GM12872 (cell line): Measurements from ENCODE around the gene CCDC85B.

Source experiments
- CTCF ChIP-seq: IDR thresholded peaks from 3 replicates; pipeline ENCODE4 v1.5.1; 2011; ENCODE audit warnings: low read depth, mild to moderate bottlenecking, low read length, moderate library complexity; ENCODE audit not compliant: insufficient read depth

Gene CCDC85B

DNA sequence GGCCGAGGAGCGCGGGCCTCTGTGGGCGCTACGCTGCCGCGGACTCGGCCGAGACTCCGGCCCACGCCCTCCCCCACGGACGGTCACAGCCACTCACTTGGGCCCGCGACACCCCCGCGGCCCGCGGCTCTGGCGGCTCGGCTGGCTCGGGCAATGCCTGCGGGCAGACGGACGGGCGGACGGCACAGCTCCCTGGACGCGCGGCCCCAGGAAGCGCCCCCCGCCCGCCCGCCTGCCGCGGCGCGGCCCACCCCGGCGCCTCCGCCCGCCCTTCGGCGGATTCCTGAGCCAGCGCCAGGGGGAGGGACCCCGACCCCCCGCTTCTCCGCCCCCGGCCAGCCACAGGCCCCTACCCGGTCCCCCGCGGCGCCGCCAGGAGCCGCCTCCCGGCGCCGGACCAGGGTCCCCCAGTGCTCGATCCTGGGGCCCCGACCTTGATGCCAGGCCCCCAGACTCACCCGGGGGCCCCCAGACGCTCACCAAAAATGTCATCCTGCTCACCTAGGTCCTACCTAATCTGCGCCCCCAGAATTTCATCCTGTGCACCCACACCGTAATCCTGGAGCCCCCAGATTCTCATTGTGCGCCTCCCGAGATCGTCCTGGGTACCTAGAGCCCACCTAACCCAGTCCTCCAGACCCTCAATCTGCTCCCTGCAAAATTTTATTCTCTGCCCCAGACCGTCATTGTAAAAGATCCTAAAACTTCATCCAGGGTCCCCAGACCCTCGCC is 17.7 kb upstream of the CCDC85B start, which contains the start of gene EFEMP2:
Gene EFEMP2 (minus strand): TSS at position 215 of the 732 bp plus-strand sequence. CDS start 446 bp downstream, outside the sequence.
- no peak for TF ChIP-seq CTCF

- no peak for TF ChIP-seq CTCF
Measured at GRCh38 chr11:65873318-65874156, 16.9 kb upstream of the CCDC85B start.

DNA sequence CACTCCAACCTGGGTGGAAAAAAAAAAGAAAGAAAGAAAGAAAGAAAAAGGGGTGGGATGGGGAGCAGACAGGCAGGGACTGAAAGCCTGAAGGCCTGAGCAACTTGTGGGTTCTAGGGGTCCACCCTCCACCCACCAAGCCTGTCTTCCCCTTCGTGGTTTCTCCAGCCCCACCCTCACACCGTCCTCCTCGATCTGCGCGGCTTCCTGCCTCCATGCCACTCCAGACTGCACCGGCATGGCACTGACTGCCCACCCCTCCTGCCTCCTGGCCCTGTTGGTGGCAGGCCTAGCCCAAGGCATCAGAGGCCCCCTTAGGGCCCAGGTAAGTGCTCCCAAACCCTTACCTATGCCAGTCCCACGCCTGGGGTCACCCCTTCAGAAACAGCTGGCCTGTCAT is 10.9 kb upstream of the CCDC85B start, which contains the start of gene CTSW:
Gene CTSW (plus strand): TSS at position 221 of the 400 bp plus-strand sequence. CDS start 18 bp downstream, at position 239.
- TF ChIP-seq CTCF: no peak

GRCh38 chr11:65880027-65880426 is 10.4 kb upstream of the CCDC85B start:
- no peak for TF ChIP-seq CTCF

- TF ChIP-seq CTCF: no peak
Measured at GRCh38 chr11:65880844-65881421, 9.5 kb upstream of the CCDC85B start.

DNA sequence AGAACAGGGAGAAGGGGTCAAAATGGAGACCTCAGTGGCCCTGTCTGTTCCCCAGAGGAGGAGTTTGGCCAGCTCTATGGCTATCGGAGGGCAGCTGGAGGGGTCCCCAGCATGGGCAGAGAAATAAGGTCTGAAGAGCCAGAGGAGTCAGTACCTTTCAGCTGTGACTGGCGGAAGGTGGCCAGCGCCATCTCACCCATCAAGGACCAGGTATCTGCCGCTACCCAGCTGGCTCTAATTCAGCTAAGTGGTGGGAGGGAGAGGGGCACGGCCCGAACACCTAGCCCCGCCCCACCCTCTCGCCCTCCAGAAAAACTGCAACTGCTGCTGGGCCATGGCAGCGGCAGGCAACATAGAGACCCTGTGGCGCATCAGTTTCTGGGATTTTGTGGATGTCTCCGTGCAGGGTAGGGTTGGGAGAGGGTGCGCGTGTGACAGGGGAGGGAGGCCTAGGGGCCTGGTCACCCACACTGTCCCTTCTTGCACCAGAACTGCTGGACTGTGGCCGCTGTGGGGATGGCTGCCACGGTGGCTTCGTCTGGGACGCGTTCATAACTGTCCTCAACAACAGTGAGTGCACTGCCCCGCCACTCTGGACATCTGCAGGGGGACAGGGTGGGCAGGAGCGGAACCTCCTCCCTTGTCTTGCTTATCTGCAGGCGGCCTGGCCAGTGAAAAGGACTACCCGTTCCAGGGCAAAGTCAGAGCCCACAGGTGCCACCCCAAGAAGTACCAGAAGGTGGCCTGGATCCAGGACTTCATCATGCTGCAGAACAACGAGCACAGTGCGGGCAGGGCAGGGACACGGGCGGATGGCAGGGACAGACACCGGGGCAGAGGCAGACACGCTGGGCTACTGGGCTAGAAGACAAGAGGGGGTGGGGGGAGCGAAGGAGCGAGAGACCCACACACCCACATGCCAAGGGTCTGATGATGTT is 8.1 kb upstream of the CCDC85B start:
- no peak for TF ChIP-seq CTCF
